SK-N-MC (cell line): ENCODE measurements around the gene NME3.

Source experiments
- DNase-seq: peaks from one replicate; pipeline ENCODE4 v3.0.0-alpha.2; 2011; ENCODE audit warnings: low read depth, low spot score
- H3K27ac ChIP-seq: fragments of 200-600 bp; sonication (generic); 2 replicates; pipeline ENCODE4 v1.5.1; 2016; ENCODE audit warnings: mixed run types
- H3K36me3 ChIP-seq: fragments of 200-600 bp; sonication (generic); 2 replicates; pipeline ENCODE4 v1.6.1; 2017; ENCODE audit warnings: antibody characterized with exemption, low read length, mixed read lengths; ENCODE audit not compliant: insufficient read depth
- H3K4me3 ChIP-seq: fragments of 200-600 bp; sonication (generic); 2 replicates; pipeline ENCODE4 v1.5.1; 2016
- H3K9ac ChIP-seq: fragments of 200-600 bp; sonication (generic); 2 replicates; pipeline ENCODE4 v1.8.0; 2017; ENCODE audit warnings: mixed run types, mixed read lengths; ENCODE audit not compliant: insufficient read length
- H3K9me3 ChIP-seq: fragments of 200-600 bp; sonication (generic); 2 replicates; pipeline ENCODE4 v1.6.1; 2017; ENCODE audit warnings: low read depth, mild to moderate bottlenecking, antibody characterized with exemption, low read length, moderate library complexity, mixed read lengths
- EZH2 ChIP-seq: fragments of 200-600 bp; sonication (generic); IDR thresholded peaks from one replicate; pipeline ENCODE4 v1.6.1; 2017; ENCODE audit warnings: antibody characterized with exemption
- FOXP2 ChIP-seq: optimal IDR thresholded peaks from 2 replicates; pipeline ENCODE3; 2011; ENCODE audit warnings: mild to moderate bottlenecking, moderate library complexity; ENCODE audit not compliant: insufficient read depth; ENCODE audit errors: extremely low read length, control extremely low read depth
- POLR2AphosphoS5 ChIP-seq: IDR thresholded peaks from 2 replicates; pipeline ENCODE4 v1.6.1; 2012; ENCODE audit warnings: mild to moderate bottlenecking, low read depth, low read length, borderline replicate concordance

NME3 gene

GRCh38 chr16:1768767-1769401 lies 2.5 kb downstream of the NME3 start:
- Histone ChIP-seq H3K4me3 (no peak overlapping the region), H3K9ac (no peak overlapping the region), H3K27ac (no peak overlapping the region), H3K36me3 (peaks cover 3% of the 10 kb centered on the region), H3K9me3 (no peaks in the 10 kb centered on the region)
- DNase-seq, result no peak
- no peak for TF ChIP-seq EZH2
- TF ChIP-seq POLR2AphosphoS5, result no peak
- no peak for TF ChIP-seq FOXP2

- H3K36me3 ChIP-seq, result peaks cover 3% of the 10 kb centered on the region
- no peaks in the 10 kb centered on the region for H3K9me3 ChIP-seq
- no peak overlapping the region for H3K27ac ChIP-seq
- H3K4me3 ChIP-seq, result no peak overlapping the region
- DNase-seq, result no peak
- TF ChIP-seq FOXP2, result no peak
- no peak overlapping the region for H3K9ac ChIP-seq
Observed at GRCh38 chr16:1768061-1768766, 3.1 kb downstream of the NME3 start.

GRCh38 chr16:1767116-1767994 lies 4.0 kb downstream of the NME3 start:
- H3K9me3 ChIP-seq, result no peaks in the 10 kb centered on the region
- peaks cover 3% of the 10 kb centered on the region for H3K36me3 ChIP-seq
- TF ChIP-seq FOXP2 (no peak), POLR2AphosphoS5 (no peak), EZH2 (no peak)
- no peak for DNase-seq
- H3K4me3 ChIP-seq, result no peak overlapping the region
- no peak overlapping the region for H3K9ac ChIP-seq
- no peak overlapping the region for H3K27ac ChIP-seq

- H3K27ac ChIP-seq, result no peak overlapping the region
- no peaks in the 10 kb centered on the region for H3K9me3 ChIP-seq
- H3K4me3 ChIP-seq, result no peak overlapping the region
- TF ChIP-seq EZH2 (no peak), POLR2AphosphoS5 (no peak), FOXP2 (no peak)
- DNase-seq, result no peak
- H3K36me3 ChIP-seq, result peaks cover 3% of the 10 kb centered on the region
- no peak overlapping the region for H3K9ac ChIP-seq
Observed at GRCh38 chr16:1766701-1767100, 4.6 kb downstream of the NME3 start.

- no peaks in the 10 kb centered on the region for H3K9me3 ChIP-seq
- DNase-seq, result no peak
- peaks cover 3% of the 10 kb centered on the region for H3K36me3 ChIP-seq
Observed at GRCh38 chr16:1766231-1766630, 5.1 kb downstream of the NME3 start.

GRCh38 chr16:1765826-1766225 lies 5.5 kb downstream of the NME3 start:
- peaks cover 3% of the 10 kb centered on the region for H3K36me3 ChIP-seq
- TF ChIP-seq EZH2 (no peak), FOXP2 (no peak), POLR2AphosphoS5 (no peak)
- no peak for DNase-seq

More at GRCh38 chr16:1766231-1766630, 5.1 kb downstream of the NME3 start:
- Histone ChIP-seq H3K9ac (no peak overlapping the region), H3K4me3 (no peak overlapping the region), H3K27ac (no peak overlapping the region)
- TF ChIP-seq POLR2AphosphoS5 (no peak), FOXP2 (no peak), EZH2 (no peak)

GRCh38 chr16:1764971-1765370 lies 6.4 kb downstream of the NME3 start:
- H3K9me3 ChIP-seq, result no peaks in the 10 kb centered on the region
- H3K9ac ChIP-seq, result no peak overlapping the region
- no peak for TF ChIP-seq POLR2AphosphoS5
- TF ChIP-seq EZH2, result no peak
- no peak for TF ChIP-seq FOXP2
- no peak overlapping the region for H3K4me3 ChIP-seq
- H3K27ac ChIP-seq, result no peak overlapping the region
- no peak for DNase-seq
- H3K36me3 ChIP-seq, result no peaks in the 10 kb centered on the region; the same call in 1 of the 2 replicates

More at GRCh38 chr16:1765826-1766225, 5.5 kb downstream of the NME3 start:
- Histone ChIP-seq H3K9me3 (no peaks in the 10 kb centered on the region), H3K4me3 (no peak overlapping the region), H3K9ac (no peak overlapping the region), H3K27ac (no peak overlapping the region)
